Immature natural killer cell (primary cell): ENCODE results near the gene RABGAP1L. TPM values are rescaled to one million over a fixed set of nuclear protein-coding genes. Genes with fewer than 3 reads are reported as not detected.
A peak's percentile ranks its signal among the peaks of the same experiment; 100 is the strongest.
"Not testable (repeated sequence)": the region's sequence is repeated elsewhere in the genome, so short reads cannot be mapped to it uniquely, and the experiment has no call there.

ENCODE experiments used
- DNase-seq, 3 donors: peaks; one replicate each; pipeline ENCODE4 v3.0.0; 2022; ENCODE audit warnings: mixed read lengths in 1 of 3
- H3K27ac Mint-ChIP-seq, 6 donors: one replicate each; pipeline ENCODE4 v1.8.0; 2020; ENCODE audit warnings: mixed read lengths in 6 of 6, mild to moderate bottlenecking in 5 of 6, inconsistent platforms in 4 of 6, moderate library complexity in 3 of 6
- H3K27me3 Mint-ChIP-seq, 3 donors: one replicate each; pipeline ENCODE4 v1.8.0; 2020 to 2021; ENCODE audit warnings: low read depth in 3 of 3, mild to moderate bottlenecking in 3 of 3, mixed read lengths in 3 of 3, moderate library complexity in 3 of 3, inconsistent platforms in 1 of 3
- H3K36me3 Mint-ChIP-seq, 3 donors: one replicate each; pipeline ENCODE4 v1.8.0; 2020; ENCODE audit warnings: mixed read lengths in 3 of 3, inconsistent platforms in 2 of 3, mild to moderate bottlenecking in 2 of 3
- H3K4me1 Mint-ChIP-seq, 2 donors: one replicate each; pipeline ENCODE4 v1.8.0; 2020; ENCODE audit warnings: inconsistent platforms in 2 of 2, mild to moderate bottlenecking in 2 of 2, mixed read lengths in 2 of 2, moderate library complexity in 1 of 2
- H3K4me3 Mint-ChIP-seq, 5 donors: one replicate each; pipeline ENCODE4 v1.8.0; 2020; ENCODE audit warnings: mild to moderate bottlenecking in 5 of 5, mixed read lengths in 5 of 5, inconsistent platforms in 3 of 5, moderate library complexity in 3 of 5
- H3K9me3 Mint-ChIP-seq, 6 donors: one replicate each; pipeline ENCODE4 v1.8.0; 2020; ENCODE audit warnings: mild to moderate bottlenecking in 6 of 6, mixed read lengths in 6 of 6, inconsistent platforms in 4 of 6, moderate library complexity in 3 of 6
- polyA plus RNA-seq, 3 donors: library from polyadenylated mRNA; unstranded; fragments of 300-500 nt; fragmentation: Illumina TruSeq; gene quantifications; one replicate each; pipeline ENCODE4 v1.2.3, GENCODE V29; 2021

Gene RABGAP1L
- polyA plus RNA-seq, 3 donors from 2014 or later = 80.2 to 114 (median 86.8) TPM

- H3K27ac Mint-ChIP-seq = peak overlapping the region in 2 of 6 donors; percentile 26 to 54
- H3K36me3 Mint-ChIP-seq = peaks cover 0 to 11% (median 8%) of the 10 kb centered on the region in 3 donors
- peak in 1 of 3 donors; percentile 26 for DNase-seq
- H3K9me3 Mint-ChIP-seq = no peaks in the 10 kb centered on the region
- no peak overlapping the region for H3K4me3 Mint-ChIP-seq
- H3K27me3 Mint-ChIP-seq = peaks cover 0 to 1% (median 0%) of the 10 kb centered on the region in 3 donors
- H3K4me1 Mint-ChIP-seq = peaks cover 0 to 4% of the 10 kb centered on the region in 2 donors
Measured at GRCh38 chr1:174883409-174883808, 724.1 kb downstream of the RABGAP1L start.

- Mint-ChIP-seq H3K27ac (peak overlapping the region in 2 of 6 donors; percentile 9 to 54), H3K9me3 (no peaks in the 10 kb centered on the region), H3K4me3 (no peak overlapping the region), H3K27me3 (peaks cover 0 to 1% (median 0%) of the 10 kb centered on the region in 3 donors), H3K4me1 (peaks cover 0 to 4% of the 10 kb centered on the region in 2 donors), H3K36me3 (peaks cover 0 to 11% (median 8%) of the 10 kb centered on the region in 3 donors)
- DNase-seq = no peak
Measured at GRCh38 chr1:174884038-174884437, 724.7 kb downstream of the RABGAP1L start.

- no peaks in the 10 kb centered on the region for H3K9me3 Mint-ChIP-seq
- H3K4me3 Mint-ChIP-seq = no peak overlapping the region
- peaks cover 0 to 11% (median 8%) of the 10 kb centered on the region in 3 donors for H3K36me3 Mint-ChIP-seq
- no peak overlapping the region for H3K27ac Mint-ChIP-seq
- DNase-seq = no peak
- H3K4me1 Mint-ChIP-seq = peaks cover 0 to 4% of the 10 kb centered on the region in 2 donors
- H3K27me3 Mint-ChIP-seq = peaks cover 0 to 1% (median 0%) of the 10 kb centered on the region in 3 donors
Measured at GRCh38 chr1:174884566-174884965, 725.2 kb downstream of the RABGAP1L start.

- peaks cover 0 to 2% (median 0%) of the 10 kb centered on the region in 3 donors for H3K27me3 Mint-ChIP-seq
- H3K9me3 Mint-ChIP-seq = no peaks in the 10 kb centered on the region
- H3K4me1 Mint-ChIP-seq = peaks cover 10 to 11% of the 10 kb centered on the region in 2 donors
- no peak overlapping the region for H3K4me3 Mint-ChIP-seq
- peak overlapping the region in 2 of 6 donors; percentile 46 to 57 for H3K27ac Mint-ChIP-seq
- peaks cover 0 to 17% (median 4%) of the 10 kb centered on the region in 3 donors for H3K36me3 Mint-ChIP-seq
- no peak for DNase-seq
Measured at GRCh38 chr1:174890024-174890423, 730.7 kb downstream of the RABGAP1L start.

- no peak for DNase-seq
Measured at GRCh38 chr1:174892016-174892415, 732.7 kb downstream of the RABGAP1L start.

GRCh38 chr1:174894117-174894762 is 734.9 kb downstream of the RABGAP1L start:
- DNase-seq = no peak
- H3K4me3 Mint-ChIP-seq = no peak overlapping the region
- H3K9me3 Mint-ChIP-seq = no peaks in the 10 kb centered on the region
- H3K36me3 Mint-ChIP-seq = peaks cover 0 to 16% (median 5%) of the 10 kb centered on the region in 3 donors
- H3K4me1 Mint-ChIP-seq = peaks cover 16 to 28% of the 10 kb centered on the region in 2 donors
- H3K27me3 Mint-ChIP-seq = peaks cover 0 to 3% (median 0%) of the 10 kb centered on the region in 3 donors
- H3K27ac Mint-ChIP-seq = peak overlapping the region in 4 of 6 donors; percentile 34 to 80 (median 64)

More at GRCh38 chr1:174892016-174892415, 732.7 kb downstream of the RABGAP1L start:
- H3K36me3 Mint-ChIP-seq = peaks cover 0 to 13% (median 4%) of the 10 kb centered on the region in 3 donors
- no peak overlapping the region for H3K27ac Mint-ChIP-seq
- H3K27me3 Mint-ChIP-seq = peaks cover 0 to 2% (median 0%) of the 10 kb centered on the region in 3 donors
- H3K4me3 Mint-ChIP-seq = no peak overlapping the region
- peaks cover 16 to 22% of the 10 kb centered on the region in 2 donors for H3K4me1 Mint-ChIP-seq
- no peaks in the 10 kb centered on the region for H3K9me3 Mint-ChIP-seq

- peaks cover 0 to 20% (median 10%) of the 10 kb centered on the region in 3 donors for H3K36me3 Mint-ChIP-seq
- not testable (repeated sequence) for H3K4me3 Mint-ChIP-seq, H3K9me3 Mint-ChIP-seq, DNase-seq, H3K27me3 Mint-ChIP-seq
- H3K27ac Mint-ChIP-seq = peak overlapping the region in 2 of 6 donors; percentile 13 to 26
- peaks cover 16 to 37% of the 10 kb centered on the region in 2 donors for H3K4me1 Mint-ChIP-seq
Measured at GRCh38 chr1:174895610-174896009, 736.3 kb downstream of the RABGAP1L start.

GRCh38 chr1:174898102-174898797 is 738.9 kb downstream of the RABGAP1L start:
- Mint-ChIP-seq H3K27me3 (peaks cover 0 to 3% (median 1%) of the 10 kb centered on the region in 3 donors), H3K4me1 (peaks cover 28 to 58% of the 10 kb centered on the region in 2 donors), H3K9me3 (peaks cover 0 to 3% (median 0%) of the 10 kb centered on the region in 6 donors), H3K27ac (no peak overlapping the region), H3K4me3 (no peak overlapping the region), H3K36me3 (peaks cover 4 to 33% (median 27%) of the 10 kb centered on the region in 3 donors)
- DNase-seq = no peak

- peaks cover 24 to 65% of the 10 kb centered on the region in 2 donors for H3K4me1 Mint-ChIP-seq
- peaks cover 0 to 6% (median 4%) of the 10 kb centered on the region in 6 donors for H3K9me3 Mint-ChIP-seq
- no peak overlapping the region for H3K4me3 Mint-ChIP-seq
- no peak overlapping the region for H3K27ac Mint-ChIP-seq
- H3K36me3 Mint-ChIP-seq = peaks cover 10 to 41% (median 38%) of the 10 kb centered on the region in 3 donors
- DNase-seq = no peak
- H3K27me3 Mint-ChIP-seq = peaks cover 1 to 2% (median 1%) of the 10 kb centered on the region in 3 donors
Measured at GRCh38 chr1:174900317-174900716, 741.0 kb downstream of the RABGAP1L start.

GRCh38 chr1:174902531-174903099 is 743.3 kb downstream of the RABGAP1L start:
- peaks cover 1 to 2% (median 1%) of the 10 kb centered on the region in 3 donors for H3K27me3 Mint-ChIP-seq
- peaks cover 0 to 9% (median 5%) of the 10 kb centered on the region in 6 donors for H3K9me3 Mint-ChIP-seq
- H3K4me1 Mint-ChIP-seq = peaks cover 19 to 53% of the 10 kb centered on the region in 2 donors
- no peak overlapping the region for H3K27ac Mint-ChIP-seq
- no peak for DNase-seq
- peaks cover 10 to 51% (median 46%) of the 10 kb centered on the region in 3 donors for H3K36me3 Mint-ChIP-seq
- H3K4me3 Mint-ChIP-seq = no peak overlapping the region

- Mint-ChIP-seq H3K4me1 (peaks cover 2 to 46% of the 10 kb centered on the region in 2 donors), H3K4me3 (no peak overlapping the region), H3K27me3 (no peaks in the 10 kb centered on the region), H3K27ac (peak overlapping the region in 1 of 6 donors; percentile 23), H3K9me3 (peaks cover 0 to 2% (median 0%) of the 10 kb centered on the region in 6 donors), H3K36me3 (peaks cover 0 to 17% (median 3%) of the 10 kb centered on the region in 3 donors)
- DNase-seq = no peak
Measured at GRCh38 chr1:174911606-174912005, 752.3 kb downstream of the RABGAP1L start.

GRCh38 chr1:174912264-174912663 is 752.9 kb downstream of the RABGAP1L start:
- Mint-ChIP-seq H3K36me3 (peaks cover 0 to 12% (median 0%) of the 10 kb centered on the region in 3 donors), H3K4me1 (peaks cover 2 to 53% of the 10 kb centered on the region in 2 donors), H3K27me3 (no peaks in the 10 kb centered on the region), H3K4me3 (no peak overlapping the region), H3K9me3 (peaks cover 0 to 2% (median 0%) of the 10 kb centered on the region in 6 donors), H3K27ac (peak overlapping the region in 3 of 6 donors; percentile 23 to 67 (median 64))
- DNase-seq = no peak

GRCh38 chr1:174913225-174913903 is 754.0 kb downstream of the RABGAP1L start:
- H3K9me3 Mint-ChIP-seq = no peaks in the 10 kb centered on the region
- H3K27ac Mint-ChIP-seq = no peak overlapping the region
- no peak overlapping the region for H3K4me3 Mint-ChIP-seq
- H3K27me3 Mint-ChIP-seq = no peaks in the 10 kb centered on the region
- no peak for DNase-seq
- H3K36me3 Mint-ChIP-seq = peaks cover 0 to 5% (median 0%) of the 10 kb centered on the region in 3 donors
- H3K4me1 Mint-ChIP-seq = peaks cover 2 to 45% of the 10 kb centered on the region in 2 donors
